GM12892 (cell line): ENCODE results near the gene CASP9.

ENCODE experiments used
- POLR2A ChIP-seq: IDR thresholded peaks from 2 replicates; pipeline ENCODE4 v1.6.1; 2011; ENCODE audit warnings: low read depth, low read length, control low read depth
- POLR2AphosphoS5 ChIP-seq: IDR thresholded peaks from 2 replicates; pipeline ENCODE4 v1.6.1; 2011; ENCODE audit warnings: low read depth, low read length, control low read depth

- peak; percentile 80 for TF ChIP-seq POLR2A
- TF ChIP-seq POLR2AphosphoS5, result peak; percentile 64
These were observed at the start of gene CASP9 for GRCh38 chr1:15524021-15524282.
